ENCODE results near the gene C13orf42.

Gene C13orf42

DNA sequence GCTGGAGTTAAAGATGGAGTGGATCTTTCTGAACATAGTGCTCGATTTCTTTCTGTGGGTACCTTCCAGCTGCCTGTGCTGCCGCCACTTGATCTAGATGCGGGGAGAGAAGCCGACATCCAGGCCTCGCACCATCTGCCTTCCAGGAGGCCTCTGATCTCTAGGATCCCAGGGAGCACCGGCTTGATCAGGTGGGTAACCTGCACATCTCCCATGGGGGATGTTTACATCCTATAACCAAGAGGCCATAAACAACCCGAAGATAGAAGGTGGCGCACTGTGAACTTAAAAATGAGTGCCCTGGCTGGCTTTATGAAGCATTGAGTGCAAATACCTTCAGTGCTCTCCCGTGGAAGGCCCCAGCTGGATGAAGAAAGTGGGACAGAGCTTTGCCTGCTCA, at the start of gene C13orf42:
C13orf42 (minus strand) TSS at position 101 of the 400 bp plus-strand sequence; CDS start at position 36, 65 bp downstream.
- no peak for DNase-seq (ENCODE audit: low read depth in 2 of 2)

DNA sequence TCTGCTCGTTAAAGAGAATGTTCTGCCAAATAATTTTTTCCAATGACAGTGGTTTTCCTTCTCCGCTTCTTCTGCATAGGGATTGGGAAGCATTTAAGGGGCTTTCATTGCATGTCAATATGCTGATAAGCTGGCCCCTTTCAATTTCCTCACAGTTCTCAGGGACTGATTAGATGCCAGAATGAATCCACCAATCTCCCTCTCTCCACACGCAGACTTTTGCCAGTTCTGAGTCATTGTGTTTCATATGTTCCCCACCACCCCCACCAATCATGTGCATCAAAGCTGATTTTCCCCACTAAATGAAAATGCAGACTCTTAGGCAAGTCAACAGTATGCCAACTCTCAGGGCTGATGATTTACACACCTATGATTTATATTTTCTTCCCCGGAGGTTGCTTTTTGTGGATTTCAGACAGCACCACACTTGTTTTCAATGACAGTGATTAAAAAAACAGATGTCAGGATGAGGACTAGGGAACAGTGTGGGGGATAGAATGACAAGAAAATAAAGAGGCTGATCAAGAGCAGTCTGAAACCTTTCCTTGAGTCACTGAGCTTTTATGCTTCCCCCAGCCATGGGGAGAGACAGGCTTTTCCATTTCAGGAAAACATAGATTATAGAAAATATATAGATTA, 47.9 kb upstream of the C13orf42 start:
- no peak for DNase-seq (ENCODE audit: low read depth in 2 of 2)

DNA sequence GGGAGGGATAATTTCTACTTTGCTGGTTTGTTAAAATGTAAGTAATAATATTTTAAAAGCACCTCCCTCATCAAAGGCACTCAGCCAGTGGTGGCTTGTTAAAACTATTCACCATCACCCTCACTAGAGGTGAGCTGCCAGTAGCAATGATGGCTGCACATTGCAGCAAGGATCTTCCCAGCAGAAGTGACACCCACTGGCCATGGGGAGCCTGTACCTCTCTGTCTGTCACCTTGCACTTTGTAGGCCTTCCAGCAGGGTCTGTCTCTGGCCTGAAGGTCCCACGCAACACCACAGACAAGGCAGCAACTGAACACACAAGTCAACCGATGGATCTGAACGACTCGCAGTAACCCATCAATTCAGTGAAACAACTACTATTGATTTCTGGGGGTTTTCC, 47.3 kb upstream of the C13orf42 start:
- no peak for DNase-seq (ENCODE audit: low read depth in 2 of 2)

DNA sequence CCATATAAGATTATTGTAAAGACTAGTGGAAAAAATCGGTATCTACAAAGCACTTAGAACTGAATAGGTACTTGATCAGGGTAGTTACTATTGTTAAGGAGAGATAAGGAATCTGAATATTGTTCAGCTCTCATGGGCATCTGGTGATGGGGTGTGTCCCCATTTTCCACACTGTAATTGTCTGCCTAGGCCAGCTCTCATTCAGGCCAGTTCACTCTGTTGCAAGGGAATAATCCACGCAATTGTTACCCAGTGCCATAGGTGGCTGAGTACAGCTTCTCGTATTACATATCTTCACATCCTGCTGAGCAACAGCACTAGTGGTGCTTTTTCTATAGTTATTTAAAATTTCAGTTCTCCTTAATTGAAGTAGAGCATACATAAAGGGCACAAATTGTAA, 45.6 kb upstream of the C13orf42 start:
- no peak for DNase-seq (ENCODE audit: low read depth in 2 of 2)

GRCh38 chr13:51155776-51156515, 44.9 kb upstream of the C13orf42 start:
- no peak for DNase-seq (ENCODE audit: low read depth in 2 of 2)

DNA sequence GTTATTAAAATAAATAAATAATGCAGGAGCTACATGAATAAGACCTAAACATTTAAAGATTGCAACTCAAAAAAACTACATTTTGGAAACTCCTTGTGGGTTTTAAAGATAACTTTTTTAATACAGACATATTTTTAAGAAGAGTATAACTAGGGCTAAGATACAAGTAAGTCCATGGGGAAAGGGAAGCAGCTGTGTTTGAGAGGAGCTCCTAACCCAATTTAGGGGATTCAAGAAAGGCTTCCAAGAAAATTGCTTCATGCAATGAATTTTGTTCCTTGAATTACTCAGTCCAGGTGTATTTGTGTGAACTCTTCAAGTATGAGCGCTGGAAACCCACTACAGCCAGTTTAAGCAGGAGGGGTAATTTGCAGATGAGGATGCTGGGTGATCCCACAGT, 44.1 kb upstream of the C13orf42 start:
- no peak for DNase-seq (ENCODE audit: low read depth in 2 of 2)

- DNase-seq (ENCODE audit: low read depth in 2 of 2), result no peak
Measured at GRCh38 chr13:51154029-51154555, 43.0 kb upstream of the C13orf42 start.

DNA sequence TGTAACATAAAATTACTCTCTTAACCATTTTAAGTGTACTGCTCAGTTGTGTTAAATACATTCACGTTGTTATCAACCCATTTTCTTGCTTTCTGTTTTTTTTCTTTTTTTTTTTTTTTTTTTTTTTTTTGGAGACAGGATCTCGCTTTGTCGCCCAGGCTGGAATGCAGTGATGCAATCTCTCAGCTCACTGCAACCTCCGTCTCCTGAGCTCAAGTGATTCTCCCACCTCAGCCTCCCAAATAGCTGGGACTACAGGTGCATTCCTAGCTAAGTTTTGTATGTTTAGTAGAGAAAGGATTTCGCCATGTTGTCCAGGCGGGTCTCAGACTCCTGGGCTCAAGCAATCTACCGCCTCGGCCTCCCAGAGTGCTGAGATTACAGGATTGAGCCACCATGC, 42.5 kb upstream of the C13orf42 start:
- DNase-seq (ENCODE audit: low read depth in 2 of 2), result no peak

- no peak for DNase-seq (ENCODE audit: low read depth in 2 of 2)
Measured at GRCh38 chr13:51152701-51153100, 41.6 kb upstream of the C13orf42 start.

GRCh38 chr13:51151463-51151862, 40.4 kb upstream of the C13orf42 start:
- no peak for DNase-seq (ENCODE audit: low read depth in 2 of 2)

GRCh38 chr13:51148952-51149573, 38.0 kb upstream of the C13orf42 start:
- DNase-seq (ENCODE audit: low read depth in 2 of 2), result no peak

GRCh38 chr13:51148223-51148951, 37.3 kb upstream of the C13orf42 start:
- no peak for DNase-seq (ENCODE audit: low read depth in 2 of 2)

- no peak for DNase-seq (ENCODE audit: low read depth in 2 of 2)
Measured at GRCh38 chr13:51147732-51148131, 36.7 kb upstream of the C13orf42 start.

- no peak for DNase-seq (ENCODE audit: low read depth in 2 of 2)
Measured at GRCh38 chr13:51146667-51147066, 35.6 kb upstream of the C13orf42 start.

DNA sequence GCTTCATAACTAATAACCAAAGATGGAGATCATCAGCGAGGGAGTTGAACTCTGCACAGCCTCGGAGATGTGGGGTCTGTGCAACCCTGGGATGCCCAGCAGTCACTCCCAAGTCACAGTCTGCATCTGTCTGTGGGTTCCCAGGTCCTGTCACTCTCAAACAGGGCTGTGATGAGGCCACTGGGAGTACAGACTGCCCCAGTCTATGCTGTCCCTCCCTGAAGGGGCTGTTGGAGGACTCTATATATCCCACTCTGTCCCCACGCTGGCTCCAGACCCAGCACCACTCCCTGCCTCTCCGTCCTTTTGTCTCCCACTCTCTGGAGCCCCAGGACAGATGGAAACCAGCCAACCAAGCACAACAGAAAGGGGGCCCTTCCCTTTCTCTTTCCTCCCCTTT, 26.2 kb upstream of the C13orf42 start:
- DNase-seq (ENCODE audit: low read depth in 2 of 2), result no peak

- no peak for DNase-seq (ENCODE audit: low read depth in 2 of 2)
Measured at GRCh38 chr13:51136276-51136980, 25.4 kb upstream of the C13orf42 start.

GRCh38 chr13:51134763-51135365, 23.8 kb upstream of the C13orf42 start:
- no peak for DNase-seq (ENCODE audit: low read depth in 2 of 2)

DNA sequence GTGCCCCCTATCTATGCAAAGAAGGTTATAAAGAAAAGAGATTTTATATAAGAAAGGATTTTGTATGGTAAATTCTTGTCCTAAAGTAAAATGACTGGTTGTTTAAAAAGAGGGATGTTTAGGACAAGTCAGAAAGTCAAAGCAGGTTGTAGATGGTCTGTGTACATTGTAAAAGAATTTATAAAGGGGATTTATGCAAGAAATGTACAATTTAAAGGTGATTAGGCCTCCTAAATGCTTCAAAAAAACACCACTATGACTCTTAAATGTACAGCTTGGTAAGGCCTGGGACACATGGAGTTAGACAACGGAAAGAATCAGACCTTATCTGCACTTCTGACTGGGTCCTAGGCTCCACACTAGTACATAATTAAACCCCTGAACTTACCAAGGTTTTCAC, 19.3 kb upstream of the C13orf42 start:
- DNase-seq (ENCODE audit: low read depth in 2 of 2), result no peak

- DNase-seq (ENCODE audit: low read depth in 2 of 2), result peak; percentile 13 to 26
Measured at GRCh38 chr13:51125495-51126226, 14.6 kb upstream of the C13orf42 start.

- DNase-seq (ENCODE audit: low read depth in 2 of 2), result peak; percentile 8 to 14
Measured at GRCh38 chr13:51122868-51123566, 11.9 kb upstream of the C13orf42 start.

Measured in stimulated activated CD8-positive, alpha-beta memory T cell treated with anti-CD3 and anti-CD28 coated beads, Interleukin-2, amount 100 ng/mL, for 48 hours (primary cell).